H9 (cell line): ENCODE measurements around the gene MPP1. TPM values are rescaled to one million over a fixed set of nuclear protein-coding genes. Genes with fewer than 3 reads are reported as not detected.

Source experiments
- DNase-seq: peaks from one replicate; pipeline ENCODE4 v3.0.0-alpha.2; 2017
- H2AFZ ChIP-seq: one replicate; pipeline ENCODE4 v1.6.1; 2013; ENCODE audit warnings: mild to moderate bottlenecking, low read length, control low read depth, moderate library complexity
- H2AK5ac ChIP-seq: 2 replicates; pipeline ENCODE4 v1.6.1; 2013; ENCODE audit warnings: low read length, control low read depth, mixed read lengths; ENCODE audit not compliant: insufficient read length
- H2BK120ac ChIP-seq: one replicate; pipeline ENCODE4 v1.6.1; 2013; ENCODE audit warnings: low read depth, mild to moderate bottlenecking, low read length, control low read depth, inconsistent platforms; ENCODE audit not compliant: poor library complexity, severe bottlenecking
- H2BK12ac ChIP-seq: 2 replicates; pipeline ENCODE4 v1.6.1; 2013; ENCODE audit warnings: low read length, control low read depth, mixed read lengths, low read depth; ENCODE audit not compliant: insufficient read length
- H2BK15ac ChIP-seq: 2 replicates; pipeline ENCODE4 v1.6.1; 2013; ENCODE audit warnings: low read depth, low read length, control low read depth
- H2BK20ac ChIP-seq: one replicate; pipeline ENCODE4 v1.6.1; 2013; ENCODE audit warnings: low read depth, mild to moderate bottlenecking, low read length, control low read depth, inconsistent platforms; ENCODE audit not compliant: poor library complexity, severe bottlenecking
- H2BK5ac ChIP-seq: 2 replicates; pipeline ENCODE4 v1.6.1; 2013; ENCODE audit warnings: low read length, control low read depth, mixed read lengths; ENCODE audit not compliant: insufficient read length
- H3K14ac ChIP-seq: 2 replicates; pipeline ENCODE4 v1.6.1; 2013; ENCODE audit warnings: low read length, control low read depth; ENCODE audit not compliant: insufficient read depth
- H3K18ac ChIP-seq: 2 replicates; pipeline ENCODE4 v1.6.1; 2013; ENCODE audit warnings: low read depth, mild to moderate bottlenecking, mixed read lengths, low read length, control low read depth; ENCODE audit not compliant: insufficient read length
- H3K23ac ChIP-seq: 2 replicates; pipeline ENCODE4 v1.6.1; 2013; ENCODE audit warnings: low read length, control low read depth, mixed read lengths, low read depth; ENCODE audit not compliant: insufficient read length
- H3K23me2 ChIP-seq: 2 replicates; pipeline ENCODE4 v1.6.1; 2013; ENCODE audit warnings: low read depth, mild to moderate bottlenecking, mixed read lengths, low read length, control low read depth; ENCODE audit not compliant: insufficient read length, poor library complexity, severe bottlenecking
- H3K27ac ChIP-seq: 2 replicates; pipeline ENCODE4 v1.5.1; 2013; ENCODE audit warnings: low read length, control low read depth, mixed read lengths, low read depth; ENCODE audit not compliant: insufficient read length
- H3K27me3 ChIP-seq: 2 replicates; pipeline ENCODE4 v1.6.1; 2013; ENCODE audit warnings: low read length, control low read depth, inconsistent platforms; ENCODE audit not compliant: insufficient read depth
- H3K4ac ChIP-seq: 2 replicates; pipeline ENCODE4 v1.6.1; 2013; ENCODE audit warnings: low read depth, mild to moderate bottlenecking, control low read depth, inconsistent platforms, low read length, moderate library complexity
- H3K4me1 ChIP-seq: 2 replicates; pipeline ENCODE4 v1.6.1; 2013; ENCODE audit warnings: low read length, control low read depth, inconsistent platforms; ENCODE audit not compliant: insufficient read depth
- H3K4me2 ChIP-seq: 2 replicates; pipeline ENCODE4 v1.6.1; 2013; ENCODE audit warnings: low read length, control low read depth, mixed read lengths; ENCODE audit not compliant: insufficient read length, insufficient read depth
- H3K56ac ChIP-seq: 2 replicates; pipeline ENCODE4 v1.6.1; 2013; ENCODE audit warnings: low read depth, mild to moderate bottlenecking, mixed read lengths, low read length, control low read depth; ENCODE audit not compliant: insufficient read length
- H3K79me1 ChIP-seq: 2 replicates; pipeline ENCODE4 v1.6.1; 2013; ENCODE audit warnings: low read depth, mild to moderate bottlenecking, moderate library complexity, low read length, control low read depth, inconsistent platforms; ENCODE audit not compliant: insufficient read depth, poor library complexity, severe bottlenecking
- H3K79me2 ChIP-seq: 2 replicates; pipeline ENCODE4 v1.6.1; 2013; ENCODE audit warnings: low read length, control low read depth, inconsistent platforms; ENCODE audit not compliant: insufficient read depth
- H3K9ac ChIP-seq: 2 replicates; pipeline ENCODE4 v1.6.1; 2013; ENCODE audit warnings: low read length, control low read depth, mixed read lengths; ENCODE audit not compliant: insufficient read length; ENCODE audit errors: extremely low read depth
- H3K9me3 ChIP-seq: one replicate; pipeline ENCODE4 v1.6.1; 2013; ENCODE audit warnings: low read depth, low read length, inconsistent platforms; ENCODE audit not compliant: control insufficient read depth
- H3T11ph ChIP-seq: one replicate; pipeline ENCODE4 v1.6.1; 2013; ENCODE audit warnings: mild to moderate bottlenecking, low read length, control low read depth, inconsistent platforms
- H4K20me1 ChIP-seq: one replicate; pipeline ENCODE4 v1.6.1; 2013; ENCODE audit not compliant: control insufficient read depth, insufficient read length, insufficient read depth
- H4K5ac ChIP-seq: 2 replicates; pipeline ENCODE4 v1.6.1; 2013; ENCODE audit warnings: low read depth, mild to moderate bottlenecking, mixed read lengths, low read length, control low read depth; ENCODE audit not compliant: insufficient read length
- H4K8ac ChIP-seq: replicated peaks from 2 replicates; pipeline ENCODE4 v1.6.1; 2013; ENCODE audit warnings: low read length, control low read depth, mixed read lengths, low read depth; ENCODE audit not compliant: insufficient read length
- H4K91ac ChIP-seq: 2 replicates; pipeline ENCODE4 v1.6.1; 2013; ENCODE audit warnings: low read depth, mild to moderate bottlenecking, moderate library complexity, mixed read lengths, low read length, control low read depth; ENCODE audit not compliant: insufficient read length
- H3K27ac Mint-ChIP-seq, 3 experiments: 2 replicates in 2 of 3; 3 replicates in 1 of 3; pipeline ENCODE4 v1.8.0; 2020 to 2021; ENCODE audit warnings: mixed read lengths in 3 of 3, mild to moderate bottlenecking in 1 of 3, moderate library complexity in 1 of 3
- H3K27me3 Mint-ChIP-seq: 2 replicates; pipeline ENCODE4 v1.8.0; 2021; ENCODE audit warnings: low read depth, mild to moderate bottlenecking, moderate library complexity, mixed read lengths
- H3K36me3 Mint-ChIP-seq, 3 experiments: 2 replicates in 2 of 3; 3 replicates in 1 of 3; pipeline ENCODE4 v1.8.0; 2020 to 2021; ENCODE audit warnings: low read depth in 3 of 3, mixed read lengths in 3 of 3; ENCODE audit not compliant: insufficient read depth in 1 of 3
- H3K4me1 Mint-ChIP-seq, 2 experiments: 2 replicates each; pipeline ENCODE4 v1.8.0; 2020; ENCODE audit warnings: mixed read lengths in 2 of 2
- H3K4me3 Mint-ChIP-seq, 2 experiments: 2 replicates in 1 of 2; 3 replicates in 1 of 2; pipeline ENCODE4 v1.8.0; 2020 to 2021; ENCODE audit warnings: mild to moderate bottlenecking in 2 of 2, mixed read lengths in 2 of 2, moderate library complexity in 1 of 2
- H3K9me3 Mint-ChIP-seq, 2 experiments: 2 replicates in 1 of 2; 3 replicates in 1 of 2; pipeline ENCODE4 v1.8.0; 2020; ENCODE audit warnings: mild to moderate bottlenecking in 2 of 2, mixed read lengths in 2 of 2, moderate library complexity in 1 of 2
- CTCF ChIP-seq: fragments of 200-600 bp; sonication (generic); conservative IDR thresholded peaks from 3 replicates; pipeline ENCODE4 v1.8.0; 2021; ENCODE audit warnings: antibody characterized with exemption, mild to moderate bottlenecking
- WGBS: extraction: QIAGEN DNeasy Blood & Tissue Kit; methylation state at CpG from one replicate; pipeline ENCODE4 v1.1.7; 2013; ENCODE audit warnings: missing lambda C conversion rate, low lambda C conversion rate, mixed read lengths; ENCODE audit not compliant: insufficient read length; ENCODE audit errors: extremely low coverage; 5-methylcytosine and 5-hydroxymethylcytosine counted together
- total RNA-seq: library from RNA; stranded (reverse); gene quantifications from 2 replicates; pipeline ENCODE4 v1.2.1, GENCODE V29; 2021

Gene MPP1
- total RNA-seq, 1 experiment from 2014 or later: 17.9 TPM

- H3K27ac Mint-ChIP-seq: no peak overlapping the region
Observed at GRCh38 chrX:154800478-154801210, 4.6 kb downstream of the MPP1 start.

More at GRCh38 chrX:154800478-154801210, 4.6 kb downstream of the MPP1 start:
- Histone ChIP-seq H3K4ac (no peak overlapping the region), H3K4me2 (no peak overlapping the region), H3K18ac (no peak overlapping the region), H2BK120ac (no peak overlapping the region), H3K4me1 (no peaks in the 10 kb centered on the region; the same call in 1 of the 2 replicates), H3K9me3 (peaks cover 28% of the 10 kb centered on the region), H3K27ac (no peak overlapping the region), H4K5ac (no peak overlapping the region), H3K27me3 (peaks cover 5% of the 10 kb centered on the region; the same call in 1 of the 2 replicates), H2BK20ac (no peak overlapping the region), H4K20me1 (no peaks in the 10 kb centered on the region), H3K79me2 (no peaks in the 10 kb centered on the region), H3K9ac (no peak overlapping the region), H3K56ac (no peak overlapping the region), H4K91ac (no peak overlapping the region), H3K23ac (no peak overlapping the region), H3K23me2 (peaks cover 5% of the 10 kb centered on the region), H2BK15ac (no peak overlapping the region), H3T11ph (no peak overlapping the region), H3K79me1 (no peaks in the 10 kb centered on the region), H2BK5ac (no peak overlapping the region), H2AFZ (no peak overlapping the region), H2BK12ac (no peak overlapping the region), H2AK5ac (no peak overlapping the region), H3K14ac (no peak overlapping the region), H4K8ac (no peak overlapping the region)
- DNase-seq: no peak
- no peak for TF ChIP-seq CTCF
- peaks cover 66 to 75% of the 10 kb centered on the region in 2 experiments for H3K9me3 Mint-ChIP-seq
- no peak overlapping the region for H3K4me3 Mint-ChIP-seq
- peaks cover 0 to 3% (median 0%) of the 10 kb centered on the region in 3 experiments; a peak in 5 of 7 replicates for H3K36me3 Mint-ChIP-seq
- H3K4me1 Mint-ChIP-seq: peaks cover 17 to 33% of the 10 kb centered on the region in 2 experiments
- no CpG with 5 or more reads among the region's 8 CpGs for WGBS
- peaks cover 29% of the 10 kb centered on the region for H3K27me3 Mint-ChIP-seq
